Stimulated activated CD4-positive, alpha-beta T cell treated with anti-CD3 and anti-CD28 coated beads, Interleukin-15, amount 100 ng/mL, for 1 hour (primary cell): ENCODE results near the gene BARX1.
"Not testable (repeated sequence)": the region's sequence is repeated elsewhere in the genome, so short reads cannot be mapped to it uniquely, and the experiment has no call there.

Experiments used
- DNase-seq, 2 donors: peaks; one replicate each; pipeline ENCODE4 v3.0.0-alpha.2; 2020; ENCODE audit warnings: low read depth in 1 of 2, low spot score in 1 of 2

Gene BARX1

GRCh38 chr9:93952784-93953495, 2.2 kb downstream of the BARX1 start:
- DNase-seq: no peak

GRCh38 chr9:93952119-93952783, 2.9 kb downstream of the BARX1 start:
- DNase-seq: no peak

- no peak for DNase-seq
These were observed 3.5 kb downstream of the BARX1 start for GRCh38 chr9:93951655-93952118.

GRCh38 chr9:93950619-93951601, 4.2 kb downstream of the BARX1 start:
- no peak for DNase-seq

- DNase-seq: no peak
These were observed 5.3 kb downstream of the BARX1 start for GRCh38 chr9:93949694-93950449.

- no peak for DNase-seq
These were observed 6.0 kb downstream of the BARX1 start for GRCh38 chr9:93949073-93949693.

- DNase-seq: no peak
These were observed 6.6 kb downstream of the BARX1 start for GRCh38 chr9:93948441-93949072.

- DNase-seq: no peak
These were observed 7.6 kb downstream of the BARX1 start for GRCh38 chr9:93947409-93948070.

GRCh38 chr9:93946338-93946712, 8.8 kb downstream of the BARX1 start:
- DNase-seq: no peak

GRCh38 chr9:93945400-93946337, 9.5 kb downstream of the BARX1 start:
- no peak for DNase-seq

- DNase-seq: no peak
These were observed 11.1 kb downstream of the BARX1 start for GRCh38 chr9:93944011-93944410.

- DNase-seq: no peak
These were observed 13.0 kb downstream of the BARX1 start for GRCh38 chr9:93942161-93942560.

- DNase-seq: no peak
These were observed 13.7 kb downstream of the BARX1 start for GRCh38 chr9:93941493-93941892.

- DNase-seq: no peak
These were observed 14.2 kb downstream of the BARX1 start for GRCh38 chr9:93940951-93941350.

GRCh38 chr9:93939589-93939988, 15.6 kb downstream of the BARX1 start:
- DNase-seq: not testable (repeated sequence)

- no peak for DNase-seq
These were observed 18.0 kb downstream of the BARX1 start for GRCh38 chr9:93937193-93937592.

- no peak for DNase-seq
These were observed 23.2 kb downstream of the BARX1 start for GRCh38 chr9:93931905-93932304.

GRCh38 chr9:93930070-93930469, 25.1 kb downstream of the BARX1 start:
- no peak for DNase-seq
